ENCODE data around the gene HEPHL1. TPM values are rescaled to one million over a fixed set of nuclear protein-coding genes. Genes with fewer than 3 reads are reported as not detected.

Gene HEPHL1
- total RNA-seq, 2 donors from 2014 or later, result not detected

DNA sequence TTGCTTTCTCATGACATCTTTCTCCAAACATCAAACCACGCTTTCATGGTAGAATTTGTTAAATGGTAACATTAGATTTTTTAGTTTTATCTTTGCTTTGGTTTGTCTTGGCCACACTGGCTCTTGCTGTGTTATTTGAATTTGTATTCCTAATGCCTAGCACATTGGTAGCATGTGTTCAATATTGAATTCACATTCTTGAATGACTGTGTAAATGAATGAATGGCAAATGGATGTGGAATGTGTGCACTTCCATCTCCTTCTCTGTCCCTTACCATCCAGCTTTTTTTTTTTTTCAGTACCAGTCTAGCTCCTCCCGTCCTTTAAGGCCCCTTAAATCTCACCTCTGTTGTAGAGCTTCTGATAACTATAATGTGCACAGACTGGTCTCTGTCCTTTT is 41.2 kb downstream of the HEPHL1 start:
- no peak overlapping the region for H3K4me3 Mint-ChIP-seq
- ATAC-seq (no peak), DNase-seq (no peak)
- peaks cover 12% of the 10 kb centered on the region for H3K27me3 Mint-ChIP-seq
- no peaks in the 10 kb centered on the region for H3K9me3 ChIP-seq (ENCODE audit: control insufficient read depth, low read length, poor library complexity, severe bottlenecking)
- H3K4me1 Mint-ChIP-seq, result no peaks in the 10 kb centered on the region
- peaks cover 2% of the 10 kb centered on the region for H3K36me3 Mint-ChIP-seq (ENCODE audit: low read depth)
- no peak overlapping the region for H3K27ac Mint-ChIP-seq

DNA sequence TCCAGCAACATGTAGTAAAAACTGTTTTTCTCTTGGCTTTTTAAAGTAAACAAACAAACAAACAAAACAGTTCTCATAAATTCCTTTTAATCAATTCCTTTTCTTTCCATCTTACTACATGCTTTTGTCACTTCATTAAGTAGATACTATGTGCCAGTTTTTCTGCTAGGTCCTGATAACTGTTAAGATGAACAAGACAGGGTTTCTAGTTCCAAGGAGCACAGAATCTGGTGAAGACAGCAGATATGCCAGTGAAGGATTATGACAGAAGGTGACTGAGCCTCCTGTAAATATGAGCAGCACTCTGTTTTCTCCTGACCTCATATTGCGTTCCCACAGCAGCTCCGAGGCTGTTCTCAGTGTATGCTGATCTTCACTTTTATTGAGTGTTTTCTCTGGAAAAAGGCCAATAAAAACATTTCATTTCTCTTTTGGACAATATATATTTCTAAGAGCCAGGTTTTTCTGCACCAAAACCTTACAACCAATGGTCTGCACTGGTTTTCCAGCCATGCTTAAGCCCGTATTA is 45.8 kb downstream of the HEPHL1 start:
- DNase-seq, result no peak
- peaks cover 12% of the 10 kb centered on the region for H3K27me3 Mint-ChIP-seq
- ATAC-seq, result no peak
- no peak overlapping the region for H3K4me3 Mint-ChIP-seq
- H3K4me1 Mint-ChIP-seq, result no peaks in the 10 kb centered on the region
- no peaks in the 10 kb centered on the region for H3K9me3 ChIP-seq (ENCODE audit: control insufficient read depth, low read length, poor library complexity, severe bottlenecking)
- no peak overlapping the region for H3K27ac Mint-ChIP-seq
- H3K36me3 Mint-ChIP-seq (ENCODE audit: low read depth), result no peaks in the 10 kb centered on the region

DNA sequence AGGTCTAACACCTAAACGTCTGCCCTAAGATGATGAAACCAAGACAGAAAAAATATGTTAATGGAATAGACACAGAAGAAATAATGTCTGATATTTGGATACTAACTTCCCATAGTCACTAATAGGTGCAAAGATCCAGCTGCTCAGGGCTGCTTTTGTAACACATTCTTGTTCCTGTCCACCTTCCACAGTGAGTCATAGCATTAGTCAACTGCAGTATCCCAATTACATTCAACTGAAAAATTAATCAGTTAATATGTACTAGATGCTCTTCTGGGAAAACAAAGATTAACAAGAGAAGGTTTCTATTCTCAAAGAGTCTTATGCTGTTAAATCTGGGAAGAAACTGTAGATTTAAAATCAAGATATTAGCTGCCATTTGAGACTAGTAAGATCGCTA is 47.6 kb downstream of the HEPHL1 start:
- DNase-seq (no peak), ATAC-seq (no peak)
- H3K4me3 Mint-ChIP-seq, result no peak overlapping the region
- H3K27me3 Mint-ChIP-seq, result peaks cover 5% of the 10 kb centered on the region
- H3K27ac Mint-ChIP-seq, result no peak overlapping the region
- H3K36me3 Mint-ChIP-seq (ENCODE audit: low read depth), result no peaks in the 10 kb centered on the region
- H3K4me1 Mint-ChIP-seq, result no peaks in the 10 kb centered on the region
- H3K9me3 ChIP-seq (ENCODE audit: control insufficient read depth, low read length, poor library complexity, severe bottlenecking), result no peaks in the 10 kb centered on the region

DNA sequence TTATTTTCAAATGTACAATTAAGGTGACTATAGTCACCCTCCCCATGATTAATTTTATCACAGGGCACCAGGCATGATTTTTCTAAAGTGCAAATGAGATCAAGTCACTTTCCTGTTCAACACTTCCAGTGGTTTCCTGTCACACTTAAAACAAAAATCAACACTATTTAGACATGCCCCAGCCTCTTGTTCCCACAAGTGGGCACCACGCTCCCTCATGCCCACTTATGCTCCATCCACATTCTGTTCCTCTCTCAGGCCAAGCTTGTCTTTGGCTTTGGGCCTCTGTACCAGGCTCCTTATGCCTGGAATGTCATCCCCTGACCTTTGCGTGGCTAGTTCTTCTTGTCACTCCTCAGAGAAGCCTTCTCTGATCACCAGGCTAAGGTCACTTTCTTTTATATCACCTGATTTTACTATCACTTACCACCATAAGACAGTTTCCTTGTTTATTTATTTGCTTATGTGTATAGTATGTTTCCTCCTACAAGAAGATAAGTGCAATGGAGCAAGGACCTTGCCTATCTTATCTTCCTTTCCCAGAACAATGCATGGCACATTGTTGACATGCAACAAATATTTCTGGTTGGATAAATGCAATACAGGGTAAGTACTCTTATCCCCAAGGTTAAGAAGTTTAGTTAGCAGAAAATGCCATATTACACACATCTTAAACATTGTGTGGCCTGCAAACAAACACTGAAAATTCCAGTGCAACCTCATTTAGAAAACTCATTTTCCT is 56.6 kb downstream of the HEPHL1 start:
- DNase-seq (no peak), ATAC-seq (no peak)
- H3K36me3 Mint-ChIP-seq (ENCODE audit: low read depth), result peaks cover 2% of the 10 kb centered on the region
- no peaks in the 10 kb centered on the region for H3K9me3 ChIP-seq (ENCODE audit: control insufficient read depth, low read length, poor library complexity, severe bottlenecking)
- peaks cover 9% of the 10 kb centered on the region for H3K27me3 Mint-ChIP-seq
- H3K4me1 Mint-ChIP-seq, result no peaks in the 10 kb centered on the region
- H3K4me3 Mint-ChIP-seq, result no peak overlapping the region
- no peak overlapping the region for H3K27ac Mint-ChIP-seq

DNA sequence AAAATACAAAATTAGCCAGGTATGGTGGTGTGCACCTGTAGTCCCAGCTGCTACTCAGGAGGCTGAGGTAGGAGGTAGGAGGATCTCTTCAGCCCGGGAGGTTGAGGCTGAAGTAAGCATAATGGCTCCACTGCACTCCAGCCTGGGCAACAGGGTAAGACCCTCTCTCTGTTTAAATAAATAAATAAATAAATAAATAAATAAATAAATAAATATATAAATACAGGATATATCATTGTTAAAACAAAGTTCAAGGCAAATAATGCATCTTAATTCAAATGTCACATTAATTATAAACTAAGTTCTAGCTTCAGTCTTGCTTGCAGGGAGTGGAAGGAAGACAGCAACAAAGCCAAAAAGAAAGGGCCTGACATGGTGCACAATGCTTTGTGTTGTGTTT is 63.0 kb downstream of the HEPHL1 start:
- no peaks in the 10 kb centered on the region for H3K9me3 ChIP-seq (ENCODE audit: control insufficient read depth, low read length, poor library complexity, severe bottlenecking)
- no peak for DNase-seq
- Mint-ChIP-seq H3K27me3 (peaks cover 17% of the 10 kb centered on the region), H3K36me3 (ENCODE audit: low read depth) (peaks cover 2% of the 10 kb centered on the region), H3K4me1 (no peaks in the 10 kb centered on the region), H3K4me3 (no peak overlapping the region), H3K27ac (no peak overlapping the region)
- no peak for ATAC-seq

DNA sequence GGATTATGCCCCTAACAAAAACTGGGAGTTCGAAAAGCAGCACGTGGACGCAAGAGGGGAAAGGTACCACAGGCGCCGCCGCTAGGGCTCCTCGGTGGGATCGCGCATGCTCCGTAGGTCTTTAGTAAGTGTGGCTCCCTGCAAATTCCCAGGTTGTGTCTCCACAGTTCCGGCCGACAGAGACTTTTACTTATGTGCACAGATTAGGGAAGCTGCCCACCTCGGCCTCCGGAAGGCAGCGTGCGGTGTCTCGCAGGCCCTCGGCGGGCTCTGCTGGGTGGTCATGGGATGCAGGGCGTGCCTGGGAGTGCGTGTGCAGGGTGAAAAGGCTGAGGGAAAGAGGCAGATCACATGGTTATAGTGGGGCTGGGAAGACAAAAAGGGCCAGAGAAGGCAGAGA is 67.8 kb downstream of the HEPHL1 start:
- ATAC-seq (no peak), DNase-seq (no peak)
- H3K36me3 Mint-ChIP-seq (ENCODE audit: low read depth), result no peaks in the 10 kb centered on the region
- no peaks in the 10 kb centered on the region for H3K9me3 ChIP-seq (ENCODE audit: control insufficient read depth, low read length, poor library complexity, severe bottlenecking)
- H3K27ac Mint-ChIP-seq, result no peak overlapping the region
- H3K4me3 Mint-ChIP-seq, result no peak overlapping the region
- H3K4me1 Mint-ChIP-seq, result no peaks in the 10 kb centered on the region
- peaks cover 8% of the 10 kb centered on the region for H3K27me3 Mint-ChIP-seq

DNA sequence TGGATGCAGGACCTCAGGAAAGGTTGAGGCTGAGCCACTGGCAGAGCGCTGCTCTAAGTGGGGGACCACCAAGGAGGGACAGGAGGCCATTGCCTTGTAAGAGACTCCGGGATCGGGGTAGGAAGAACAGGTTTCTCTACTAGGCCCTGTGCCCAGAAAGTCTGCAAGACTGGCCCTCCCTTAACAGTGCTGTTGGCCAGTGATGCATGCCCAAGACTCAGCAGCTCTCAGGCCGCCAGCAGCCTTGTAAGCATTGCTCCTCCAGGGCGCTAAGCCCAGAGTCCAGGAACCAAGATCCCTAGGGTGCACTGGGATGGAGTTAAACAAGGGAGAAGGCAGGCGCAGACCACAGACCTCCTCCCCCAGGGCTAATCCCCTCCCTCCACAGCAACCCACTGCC is 68.2 kb downstream of the HEPHL1 start:
- Mint-ChIP-seq H3K36me3 (ENCODE audit: low read depth) (no peaks in the 10 kb centered on the region), H3K27ac (no peak overlapping the region), H3K27me3 (peaks cover 8% of the 10 kb centered on the region), H3K4me3 (no peak overlapping the region), H3K4me1 (no peaks in the 10 kb centered on the region)
- H3K9me3 ChIP-seq (ENCODE audit: control insufficient read depth, low read length, poor library complexity, severe bottlenecking), result no peaks in the 10 kb centered on the region
- DNase-seq (no peak), ATAC-seq (no peak)

DNA sequence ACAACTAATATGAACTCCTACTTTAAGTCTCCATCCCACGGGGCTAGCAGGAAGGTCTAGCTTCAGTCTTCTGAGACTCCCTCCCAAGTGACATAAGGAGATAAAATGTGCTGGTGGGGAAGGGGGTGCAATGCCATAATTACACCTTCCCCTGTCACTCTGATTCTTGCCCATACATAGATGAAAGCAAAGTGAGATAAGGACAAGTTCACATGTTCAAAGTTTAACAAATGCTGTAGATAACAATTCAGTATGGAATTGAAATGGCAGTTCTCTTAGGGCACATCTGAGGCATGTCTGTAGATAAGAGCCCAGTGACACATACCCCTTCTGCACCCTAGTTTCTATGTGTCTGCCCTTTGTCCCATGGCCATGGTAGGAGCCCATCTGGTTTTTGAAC is 69.2 kb downstream of the HEPHL1 start:
- no peaks in the 10 kb centered on the region for H3K4me1 Mint-ChIP-seq
- no peak for ATAC-seq

DNA sequence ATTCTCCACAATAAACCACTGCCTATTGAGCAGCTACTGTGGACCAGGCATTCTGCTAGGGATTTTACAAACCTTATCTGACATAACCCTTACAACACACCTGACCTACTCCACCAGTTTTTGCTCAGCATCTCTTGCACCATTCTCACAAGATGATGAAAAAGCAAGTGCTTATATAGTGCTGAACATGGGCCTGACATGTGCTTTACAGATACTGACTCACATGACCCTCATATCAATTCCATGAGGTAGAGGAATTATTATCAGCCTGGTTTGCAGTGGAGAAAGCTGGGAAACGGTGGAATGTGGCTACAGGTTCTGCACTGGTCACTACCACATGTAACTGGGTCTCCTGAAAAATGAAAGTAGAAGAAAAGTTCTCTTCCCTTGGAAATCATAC is 69.9 kb downstream of the HEPHL1 start:
- no peak for ATAC-seq
- no peak overlapping the region for H3K27ac Mint-ChIP-seq
- H3K9me3 ChIP-seq (ENCODE audit: control insufficient read depth, low read length, poor library complexity, severe bottlenecking), result no peaks in the 10 kb centered on the region
- no peaks in the 10 kb centered on the region for H3K36me3 Mint-ChIP-seq (ENCODE audit: low read depth)
- H3K4me3 Mint-ChIP-seq, result no peak overlapping the region
- DNase-seq, result no peak
- peaks cover 5% of the 10 kb centered on the region for H3K27me3 Mint-ChIP-seq
- no peaks in the 10 kb centered on the region for H3K4me1 Mint-ChIP-seq

More for the DNA sequence above, 69.2 kb downstream of the HEPHL1 start:
- Mint-ChIP-seq H3K27ac (no peak overlapping the region), H3K4me3 (no peak overlapping the region), H3K27me3 (peaks cover 8% of the 10 kb centered on the region), H3K36me3 (ENCODE audit: low read depth) (no peaks in the 10 kb centered on the region)
- DNase-seq, result no peak
- H3K9me3 ChIP-seq (ENCODE audit: control insufficient read depth, low read length, poor library complexity, severe bottlenecking), result no peaks in the 10 kb centered on the region

DNA sequence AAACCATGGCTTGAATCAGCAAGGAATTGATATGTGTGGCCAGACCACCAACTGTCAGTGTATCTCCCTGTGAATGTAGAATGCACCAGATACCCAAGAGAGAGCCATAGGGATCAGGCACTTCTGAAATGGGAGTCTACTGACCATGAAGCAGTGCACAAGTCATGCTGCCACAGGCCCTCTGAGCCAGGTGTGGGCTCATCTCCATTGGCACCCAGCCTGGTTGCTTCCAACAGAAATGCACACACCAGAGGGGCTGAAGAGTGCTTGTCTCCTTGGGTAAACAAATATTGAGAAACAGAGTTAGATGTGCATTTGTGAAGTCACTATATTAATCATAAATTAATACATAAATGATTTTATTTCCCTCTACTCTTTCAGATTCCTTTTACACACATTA is 79.1 kb downstream of the HEPHL1 start:
- DNase-seq (no peak), ATAC-seq (no peak)
- Mint-ChIP-seq H3K27ac (no peak overlapping the region), H3K4me3 (no peak overlapping the region), H3K27me3 (peaks cover 7% of the 10 kb centered on the region), H3K36me3 (ENCODE audit: low read depth) (no peaks in the 10 kb centered on the region), H3K4me1 (no peaks in the 10 kb centered on the region)
- H3K9me3 ChIP-seq (ENCODE audit: control insufficient read depth, low read length, poor library complexity, severe bottlenecking), result no peaks in the 10 kb centered on the region

DNA sequence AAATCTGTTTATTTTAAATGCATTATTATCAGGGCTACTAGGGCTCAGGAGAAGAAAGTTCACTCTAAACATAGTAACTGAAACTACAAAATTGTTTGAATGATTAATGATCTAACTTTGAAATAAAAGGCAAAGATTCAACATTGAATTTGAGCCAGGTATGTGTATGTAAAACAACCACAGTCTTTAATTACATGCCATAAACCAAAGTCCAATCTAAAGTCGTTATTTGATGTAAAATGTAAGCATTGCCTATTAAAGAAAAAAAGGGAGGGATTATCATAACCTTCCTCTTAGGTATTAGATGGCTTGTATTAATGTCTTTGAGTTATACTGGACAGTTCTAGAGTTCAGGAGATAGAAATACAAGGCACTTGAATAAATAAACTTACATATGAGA is 82.3 kb downstream of the HEPHL1 start:
- no peaks in the 10 kb centered on the region for H3K4me1 Mint-ChIP-seq
- no peak for DNase-seq
- H3K36me3 Mint-ChIP-seq (ENCODE audit: low read depth), result no peaks in the 10 kb centered on the region
- no peaks in the 10 kb centered on the region for H3K9me3 ChIP-seq (ENCODE audit: control insufficient read depth, low read length, poor library complexity, severe bottlenecking)
- no peak for ATAC-seq
- no peak overlapping the region for H3K27ac Mint-ChIP-seq
- no peak overlapping the region for H3K4me3 Mint-ChIP-seq
- peaks cover 7% of the 10 kb centered on the region for H3K27me3 Mint-ChIP-seq

DNA sequence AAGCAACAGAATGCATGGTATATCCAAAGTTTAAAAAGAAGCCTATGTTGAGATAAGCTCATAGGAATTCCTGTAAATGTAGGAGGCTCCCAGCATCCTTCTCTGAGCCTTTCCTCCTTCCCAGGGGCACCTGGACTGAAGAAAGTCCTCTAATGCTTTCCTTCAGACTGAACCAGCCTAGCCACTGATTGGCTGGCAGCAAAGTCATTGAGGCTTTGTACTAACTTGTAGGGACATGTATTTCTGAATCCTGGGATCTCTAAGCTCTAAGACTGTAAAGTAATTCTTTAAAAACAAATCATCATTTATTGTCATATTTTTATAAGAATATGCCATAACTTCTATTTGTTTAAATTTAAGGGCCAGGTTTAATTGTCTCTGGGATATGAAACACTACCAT is 83.6 kb downstream of the HEPHL1 start:
- H3K27me3 Mint-ChIP-seq, result peaks cover 7% of the 10 kb centered on the region
- H3K27ac Mint-ChIP-seq, result no peak overlapping the region
- no peaks in the 10 kb centered on the region for H3K9me3 ChIP-seq (ENCODE audit: control insufficient read depth, low read length, poor library complexity, severe bottlenecking)
- ATAC-seq (no peak), DNase-seq (no peak)
- H3K4me1 Mint-ChIP-seq, result no peaks in the 10 kb centered on the region
- no peaks in the 10 kb centered on the region for H3K36me3 Mint-ChIP-seq (ENCODE audit: low read depth)
- no peak overlapping the region for H3K4me3 Mint-ChIP-seq

DNA sequence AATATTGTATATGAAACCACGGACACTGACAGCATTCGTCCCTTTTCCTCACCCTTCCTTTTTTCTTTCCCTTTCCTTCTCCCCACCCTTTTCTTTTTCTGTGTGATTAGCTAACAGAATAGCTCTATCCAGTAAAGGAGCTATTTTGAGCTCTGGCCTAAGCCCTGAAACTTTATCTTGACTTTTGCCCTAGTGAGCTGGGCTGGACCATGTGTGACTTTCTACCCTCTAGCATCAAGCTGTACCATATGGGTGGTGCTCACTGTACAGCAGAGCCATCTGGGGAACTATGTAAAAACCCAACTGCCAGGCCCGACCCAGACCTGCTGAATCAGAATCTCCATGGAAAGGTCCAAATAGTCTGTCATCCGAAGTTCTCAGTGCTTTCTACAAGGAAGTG is 85.6 kb downstream of the HEPHL1 start:
- Mint-ChIP-seq H3K36me3 (ENCODE audit: low read depth) (no peaks in the 10 kb centered on the region), H3K27ac (no peak overlapping the region), H3K4me1 (no peaks in the 10 kb centered on the region), H3K27me3 (peaks cover 7% of the 10 kb centered on the region), H3K4me3 (no peak overlapping the region)
- ATAC-seq (no peak), DNase-seq (no peak)
- H3K9me3 ChIP-seq (ENCODE audit: control insufficient read depth, low read length, poor library complexity, severe bottlenecking), result no peaks in the 10 kb centered on the region

DNA sequence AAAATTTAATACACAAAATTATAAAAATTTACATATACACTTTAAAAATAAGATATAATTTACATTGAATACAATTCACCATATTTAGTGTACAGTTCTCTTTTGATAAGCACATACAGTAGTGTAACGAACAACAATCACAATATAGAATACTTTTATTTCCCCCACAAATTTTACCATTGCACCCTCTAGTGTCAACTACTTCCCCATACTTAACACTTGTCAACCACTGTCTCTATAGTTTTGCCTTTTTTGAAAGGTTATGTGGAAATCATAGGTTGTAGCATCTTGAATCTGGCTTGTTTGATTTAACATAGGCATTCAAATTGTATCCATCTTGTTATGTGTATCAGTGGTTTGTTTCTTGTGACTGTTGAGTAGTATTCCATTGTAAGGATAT is 86.2 kb downstream of the HEPHL1 start:
- H3K4me1 Mint-ChIP-seq, result no peaks in the 10 kb centered on the region
- ATAC-seq, result no peak
- H3K27ac Mint-ChIP-seq, result no peak overlapping the region

More for the DNA sequence above, 86.2 kb downstream of the HEPHL1 start:
- DNase-seq, result no peak
- Mint-ChIP-seq H3K27me3 (peaks cover 7% of the 10 kb centered on the region), H3K4me3 (no peak overlapping the region), H3K36me3 (ENCODE audit: low read depth) (no peaks in the 10 kb centered on the region)
- no peaks in the 10 kb centered on the region for H3K9me3 ChIP-seq (ENCODE audit: control insufficient read depth, low read length, poor library complexity, severe bottlenecking)
